ENCODE results near the gene COG5. TPM values are rescaled to one million over a fixed set of nuclear protein-coding genes. Genes with fewer than 3 reads are reported as not detected.

The COG5 gene
- total RNA-seq, 2 experiments from 2014 or later, result 29.2 to 30.7 TPM

DNA sequence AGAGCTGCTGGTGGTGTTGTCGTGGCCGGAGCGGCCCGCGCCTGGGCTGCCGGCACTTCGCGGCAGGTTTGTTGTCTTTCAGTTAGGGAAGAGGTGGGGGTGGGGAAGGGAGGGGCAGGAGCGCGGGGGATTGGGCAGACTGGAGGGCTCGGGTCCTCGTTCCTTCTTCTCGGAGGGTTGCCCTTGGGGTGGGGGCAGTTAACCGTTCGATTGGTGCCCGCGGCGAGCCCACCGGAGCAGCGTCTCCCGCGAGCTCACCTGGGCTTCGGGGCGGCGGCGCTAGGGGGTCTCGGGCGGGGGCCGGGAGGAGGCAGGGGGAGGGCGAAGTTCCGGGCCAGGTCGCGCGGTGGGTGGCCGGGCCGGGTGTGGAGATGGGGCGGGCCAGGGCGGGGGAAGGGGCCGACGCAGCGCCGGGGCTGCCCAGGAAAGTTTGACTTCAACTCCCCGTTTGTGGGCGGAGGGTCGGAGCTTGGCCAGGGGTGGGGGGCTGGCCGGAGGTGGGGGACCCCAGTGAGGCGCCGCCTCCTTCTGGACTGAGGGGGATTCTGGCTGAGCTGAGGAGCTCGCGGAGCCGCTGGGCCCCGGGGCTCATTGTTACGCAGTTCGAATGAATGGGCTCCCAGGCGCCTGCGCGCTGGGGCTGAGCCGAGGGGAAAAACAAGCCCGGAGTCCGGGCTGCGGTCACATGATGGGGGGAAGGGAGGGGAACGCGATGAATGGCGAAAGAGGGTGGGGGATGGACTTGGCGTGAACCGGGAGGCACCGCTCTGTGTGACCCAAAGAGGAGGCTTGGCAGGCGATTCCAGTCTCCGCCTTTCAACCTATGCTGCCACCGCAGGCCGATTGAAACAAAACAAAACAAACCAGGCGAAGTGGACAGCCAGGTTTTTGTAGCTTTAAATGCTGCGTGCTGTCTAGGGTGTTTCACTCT, 394.3 kb downstream of the COG5 start:
- POLR2A ChIA-PET, result interaction anchor here (2.1 kb wide), 1 partner anchor 574 kb away, joined by 10 read pairs; the partner anchor contains the start of gene CBLL1
- peak; percentile 89 for DNase-seq
- Mint-ChIP-seq H3K4me1 (peaks cover 48% of the 10 kb centered on the region), H3K9me3 (no peaks in the 10 kb centered on the region), H3K4me3 (peak overlapping the region; percentile 95), H3K27me3 (peaks cover 5% of the 10 kb centered on the region), H3K36me3 (ENCODE audit: low read depth) (peaks cover 8% of the 10 kb centered on the region), H3K27ac (peak overlapping the region; percentile 99)
- CTCF ChIA-PET, result interaction anchor here (0.6 to 1.9 kb wide), 3 partner anchors 19 to 574 kb away, joined by 3 to 8 read pairs (median 5); partner anchors contain the start of gene CBLL1

GRCh38 chr7:107168233-107169119, 395.2 kb downstream of the COG5 start, which contains the start of gene HBP1:
Gene HBP1, plus strand, starts transcription at chr7:107169003. Its CDS starts 10,891 bp downstream, at chr7:107179894.
- POLR2A ChIA-PET, result interaction anchor here (0.6 to 2.1 kb wide), 3 partner anchors 14 to 1056 kb away, joined by 3 to 10 read pairs (median 3); partner anchors contain the start of genes CBLL1 and SYPL1
- CTCF ChIA-PET, result interaction anchor here (0.6 to 1.9 kb wide), 12 partner anchors 9 to 699 kb away, joined by 3 to 8 read pairs (median 3); partner anchors contain the start of gene CBLL1
- Mint-ChIP-seq H3K27ac (peak within 1 kb of the TSS; percentile 99), H3K4me3 (peak within 1 kb of the TSS; percentile 95), H3K9me3 (no peaks in the 10 kb centered on the region), H3K27me3 (peaks cover 7% of the 10 kb centered on the region), H3K4me1 (peaks cover 38% of the 10 kb centered on the region), H3K36me3 (ENCODE audit: low read depth) (peaks cover 6% of the 10 kb centered on the region)
- DNase-seq, result peak; percentile 99

- H3K9me3 Mint-ChIP-seq, result no peaks in the 10 kb centered on the region
- H3K27me3 Mint-ChIP-seq, result peaks cover 7% of the 10 kb centered on the region
- ChIA-PET CTCF (interaction anchor here (0.6 to 1.3 kb wide), 9 partner anchors 10 to 700 kb away, joined by 3 to 5 read pairs (median 3); no protein-coding TSS in a partner anchor), POLR2A (interaction anchor here (0.6 to 2.1 kb wide), 2 partner anchors 576 to 1056 kb away, joined by 3 to 10 read pairs; partner anchors contain the start of genes CBLL1 and SYPL1)
- peaks cover 30% of the 10 kb centered on the region for H3K4me1 Mint-ChIP-seq
- peak; percentile 14 for DNase-seq
- peaks cover 6% of the 10 kb centered on the region for H3K36me3 Mint-ChIP-seq (ENCODE audit: low read depth)
- peak overlapping the region; percentile 99 for H3K27ac Mint-ChIP-seq
- peak overlapping the region; percentile 95 for H3K4me3 Mint-ChIP-seq
Measured at GRCh38 chr7:107167483-107168232, 396.1 kb downstream of the COG5 start.

- Mint-ChIP-seq H3K27ac (peak overlapping the region; percentile 99), H3K4me3 (peak overlapping the region; percentile 95), H3K4me1 (peaks cover 27% of the 10 kb centered on the region), H3K36me3 (ENCODE audit: low read depth) (peaks cover 6% of the 10 kb centered on the region), H3K9me3 (no peaks in the 10 kb centered on the region), H3K27me3 (peaks cover 7% of the 10 kb centered on the region)
- DNase-seq, result no peak
- ChIA-PET CTCF (interaction anchor here (1.0 to 1.3 kb wide), 3 partner anchors 15 to 20 kb away, joined by 3 read pairs; no protein-coding TSS in a partner anchor), POLR2A (no interaction called here)
Measured at GRCh38 chr7:107166736-107167426, 396.8 kb downstream of the COG5 start.

DNA sequence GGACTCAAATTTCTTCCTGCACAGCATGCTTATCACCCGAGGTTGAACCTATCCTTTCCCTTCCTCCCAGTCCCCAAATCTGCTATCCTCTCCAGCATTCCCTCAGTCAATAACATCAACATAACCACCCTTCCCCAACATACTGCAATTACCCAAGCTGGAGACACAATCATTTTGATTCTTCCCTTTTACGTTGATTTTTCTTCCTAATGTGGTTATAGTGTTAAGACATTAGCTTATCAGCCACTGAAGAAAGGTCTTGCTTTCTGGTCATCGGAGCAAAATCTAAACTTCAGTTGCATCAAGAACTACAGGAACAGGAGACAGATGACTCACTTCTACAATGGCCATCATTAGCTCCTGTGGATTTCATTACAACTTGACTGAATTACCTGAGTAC, 398.4 kb downstream of the COG5 start:
- Mint-ChIP-seq H3K27ac (no peak overlapping the region), H3K36me3 (ENCODE audit: low read depth) (no peaks in the 10 kb centered on the region), H3K4me1 (peaks cover 18% of the 10 kb centered on the region), H3K9me3 (no peaks in the 10 kb centered on the region), H3K4me3 (no peak overlapping the region), H3K27me3 (peaks cover 7% of the 10 kb centered on the region)
- ChIA-PET POLR2A (no interaction called here), CTCF (interaction anchor here (0.6 to 1.5 kb wide), 2 partner anchors 18 to 138 kb away, joined by 3 read pairs; no protein-coding TSS in a partner anchor)
- no peak for DNase-seq

GRCh38 chr7:107164092-107164491, 399.6 kb downstream of the COG5 start:
- no peak overlapping the region for H3K4me3 Mint-ChIP-seq
- ChIA-PET POLR2A (no interaction called here), CTCF (interaction anchor here (0.6 to 1.5 kb wide), 2 partner anchors 17 to 30 kb away, joined by 3 read pairs; no protein-coding TSS in a partner anchor)
- H3K27ac Mint-ChIP-seq, result no peak overlapping the region
- H3K36me3 Mint-ChIP-seq (ENCODE audit: low read depth), result no peaks in the 10 kb centered on the region
- no peak for DNase-seq
- peaks cover 16% of the 10 kb centered on the region for H3K4me1 Mint-ChIP-seq
- H3K27me3 Mint-ChIP-seq, result peaks cover 7% of the 10 kb centered on the region
- H3K9me3 Mint-ChIP-seq, result no peaks in the 10 kb centered on the region

GRCh38 chr7:107162475-107162874, 401.2 kb downstream of the COG5 start:
- Mint-ChIP-seq H3K27ac (no peak overlapping the region), H3K36me3 (ENCODE audit: low read depth) (no peaks in the 10 kb centered on the region), H3K9me3 (no peaks in the 10 kb centered on the region), H3K27me3 (peaks cover 9% of the 10 kb centered on the region), H3K4me1 (peaks cover 7% of the 10 kb centered on the region), H3K4me3 (no peak overlapping the region)
- ChIA-PET CTCF (interaction anchor here (0.6 kb wide), 1 partner anchor 13 kb away, joined by 3 read pairs; no protein-coding TSS in a partner anchor), POLR2A (no interaction called here)
- no peak for DNase-seq

- Mint-ChIP-seq H3K4me1 (peaks cover 4% of the 10 kb centered on the region), H3K9me3 (no peaks in the 10 kb centered on the region), H3K27ac (no peak overlapping the region), H3K27me3 (peaks cover 9% of the 10 kb centered on the region), H3K36me3 (ENCODE audit: low read depth) (no peaks in the 10 kb centered on the region), H3K4me3 (no peak overlapping the region)
- POLR2A ChIA-PET, result no interaction called here
- CTCF ChIA-PET, result interaction anchor here (0.6 kb wide), 1 partner anchor 44 kb away, joined by 3 read pairs; no protein-coding TSS in a partner anchor
- no peak for DNase-seq
Measured at GRCh38 chr7:107161415-107161814, 402.3 kb downstream of the COG5 start.

GRCh38 chr7:107160389-107160788, 403.3 kb downstream of the COG5 start:
- no peak for DNase-seq
- ChIA-PET CTCF (no interaction called here), POLR2A (no interaction called here)
- Mint-ChIP-seq H3K27me3 (peaks cover 8% of the 10 kb centered on the region), H3K27ac (no peak overlapping the region), H3K4me1 (no peaks in the 10 kb centered on the region), H3K4me3 (no peak overlapping the region), H3K36me3 (ENCODE audit: low read depth) (no peaks in the 10 kb centered on the region), H3K9me3 (no peaks in the 10 kb centered on the region)

GRCh38 chr7:107158028-107158427, 405.7 kb downstream of the COG5 start:
- H3K27ac Mint-ChIP-seq, result no peak overlapping the region
- H3K9me3 Mint-ChIP-seq, result no peaks in the 10 kb centered on the region
- H3K4me3 Mint-ChIP-seq, result no peak overlapping the region
- H3K27me3 Mint-ChIP-seq, result peaks cover 2% of the 10 kb centered on the region
- no peak for DNase-seq
- H3K36me3 Mint-ChIP-seq (ENCODE audit: low read depth), result no peaks in the 10 kb centered on the region
- POLR2A ChIA-PET, result no interaction called here
- H3K4me1 Mint-ChIP-seq, result no peaks in the 10 kb centered on the region
- CTCF ChIA-PET, result no interaction called here

- Mint-ChIP-seq H3K4me1 (no peaks in the 10 kb centered on the region), H3K4me3 (no peak overlapping the region), H3K9me3 (no peaks in the 10 kb centered on the region), H3K27me3 (peaks cover 2% of the 10 kb centered on the region), H3K36me3 (ENCODE audit: low read depth) (no peaks in the 10 kb centered on the region), H3K27ac (no peak overlapping the region)
- DNase-seq, result no peak
- ChIA-PET CTCF (interaction anchor here (1.1 kb wide), 1 partner anchor 441 kb away, joined by 3 read pairs; no protein-coding TSS in a partner anchor), POLR2A (no interaction called here)
Measured at GRCh38 chr7:107157091-107157490, 406.6 kb downstream of the COG5 start.
